Astrocyte of the spinal cord (primary cell): ENCODE results near the gene FLRT2.

Source experiments
- DNase-seq: peaks from one replicate; pipeline ENCODE4 v3.0.0; 2011; ENCODE audit warnings: low read depth, low spot score
- H3K4me3 ChIP-seq: 2 replicates; pipeline ENCODE4 v1.5.1; 2011; ENCODE audit warnings: low read depth, mild to moderate bottlenecking, low read length, moderate library complexity
- in situ Hi-C: cut with HindIII; loops from 2 replicates; pipeline ENCODE4 v1.10.0; 2017; ENCODE audit warnings: low sequenced_read_pairs
- TF ChIP-seq, protein P1 (sequence below): IDR thresholded peaks from 2 replicates; pipeline ENCODE4 v1.5.1; 2012; ENCODE audit warnings: low read depth, mild to moderate bottlenecking, low read length, inconsistent platforms

The FLRT2 gene

DNA sequence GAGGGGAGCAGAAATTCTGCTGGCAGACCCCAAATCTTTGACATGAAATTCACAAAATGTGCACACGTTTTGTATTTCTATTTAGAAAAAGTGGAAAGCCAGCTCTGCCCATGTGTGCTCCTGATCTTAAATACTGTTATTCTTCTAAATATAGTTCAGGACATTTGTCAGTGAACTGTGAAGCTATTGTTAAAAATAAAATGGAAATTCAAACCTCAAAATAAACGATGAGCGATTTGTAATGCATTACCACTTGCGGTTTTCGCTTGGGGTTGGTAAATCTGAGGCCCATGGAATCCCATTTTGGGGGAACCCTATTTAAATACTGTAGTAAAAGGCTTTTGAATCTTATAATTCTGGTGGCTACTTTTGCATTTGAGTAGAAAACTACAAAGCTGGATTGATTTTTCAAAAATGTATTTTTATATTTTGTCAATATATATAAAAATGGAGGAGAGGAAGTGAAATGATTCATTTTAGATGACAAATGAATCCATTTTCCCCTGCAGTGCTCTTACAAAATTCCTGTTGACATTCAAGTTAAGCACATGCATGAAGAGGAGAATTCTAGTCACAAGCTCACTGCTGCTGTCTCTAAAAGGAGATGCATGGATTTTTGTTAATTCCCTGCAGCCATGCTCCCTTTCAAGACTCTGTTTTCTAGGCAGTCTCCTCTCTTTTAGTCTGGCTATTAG lies 47.1 kb downstream of the FLRT2 start:
- in situ Hi-C loops = no loop called here
- TF ChIP-seq, protein P1, sequence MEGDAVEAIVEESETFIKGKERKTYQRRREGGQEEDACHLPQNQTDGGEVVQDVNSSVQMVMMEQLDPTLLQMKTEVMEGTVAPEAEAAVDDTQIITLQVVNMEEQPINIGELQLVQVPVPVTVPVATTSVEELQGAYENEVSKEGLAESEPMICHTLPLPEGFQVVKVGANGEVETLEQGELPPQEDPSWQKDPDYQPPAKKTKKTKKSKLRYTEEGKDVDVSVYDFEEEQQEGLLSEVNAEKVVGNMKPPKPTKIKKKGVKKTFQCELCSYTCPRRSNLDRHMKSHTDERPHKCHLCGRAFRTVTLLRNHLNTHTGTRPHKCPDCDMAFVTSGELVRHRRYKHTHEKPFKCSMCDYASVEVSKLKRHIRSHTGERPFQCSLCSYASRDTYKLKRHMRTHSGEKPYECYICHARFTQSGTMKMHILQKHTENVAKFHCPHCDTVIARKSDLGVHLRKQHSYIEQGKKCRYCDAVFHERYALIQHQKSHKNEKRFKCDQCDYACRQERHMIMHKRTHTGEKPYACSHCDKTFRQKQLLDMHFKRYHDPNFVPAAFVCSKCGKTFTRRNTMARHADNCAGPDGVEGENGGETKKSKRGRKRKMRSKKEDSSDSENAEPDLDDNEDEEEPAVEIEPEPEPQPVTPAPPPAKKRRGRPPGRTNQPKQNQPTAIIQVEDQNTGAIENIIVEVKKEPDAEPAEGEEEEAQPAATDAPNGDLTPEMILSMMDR = no peak
- peak; percentile 32 for DNase-seq
- no peak overlapping the region for H3K4me3 ChIP-seq

DNA sequence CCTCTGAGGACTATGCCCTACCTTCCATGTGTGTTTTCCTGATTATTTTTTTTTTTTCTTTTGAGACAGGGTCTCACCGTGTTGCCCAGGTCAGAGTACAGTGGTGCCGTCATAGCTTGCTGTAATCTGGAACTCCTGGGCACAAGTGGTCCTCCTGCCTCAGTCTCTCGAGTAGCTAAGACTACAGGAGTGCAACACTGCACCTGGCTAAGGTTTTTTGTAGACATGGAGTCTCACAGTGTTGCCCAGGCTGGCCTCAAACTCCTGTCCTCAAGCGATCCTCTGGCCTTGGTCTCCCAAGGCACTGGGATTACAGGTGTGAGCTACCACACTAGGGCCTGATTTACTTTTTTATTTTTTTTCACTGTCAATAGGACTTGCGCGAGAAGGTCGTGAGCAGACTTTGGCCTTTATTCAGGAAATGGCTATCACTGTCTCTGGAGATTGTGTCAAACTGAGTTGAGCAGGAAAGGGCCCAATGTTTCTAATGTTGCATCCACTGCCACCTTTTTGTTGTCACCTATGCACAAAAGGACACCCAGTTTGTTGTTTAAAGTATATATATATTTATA lies 47.7 kb downstream of the FLRT2 start:
- no peak overlapping the region for H3K4me3 ChIP-seq
- no peak for DNase-seq
- TF ChIP-seq, protein P1 = no peak
- in situ Hi-C loops = no loop called here

DNA sequence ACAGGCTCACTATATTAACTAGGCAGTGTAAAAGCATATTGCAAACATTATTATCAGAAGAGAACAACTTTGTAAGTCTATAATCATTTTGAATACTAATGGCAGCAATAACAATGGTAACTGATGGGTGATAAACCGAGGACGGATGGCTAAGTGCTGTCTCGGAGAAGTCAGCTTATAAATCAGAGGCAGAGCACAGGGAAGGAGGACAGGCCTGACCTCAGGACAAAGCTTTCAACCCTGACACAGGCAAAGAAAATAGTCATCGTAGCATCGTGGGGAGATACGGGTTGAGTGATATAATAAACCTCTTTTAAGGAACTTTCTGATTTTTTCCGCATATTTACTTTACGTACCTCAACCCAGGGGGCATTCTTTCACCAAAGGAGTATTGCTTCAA lies 48.4 kb downstream of the FLRT2 start:
- TF ChIP-seq, protein P1 = no peak
- no peak for DNase-seq
- H3K4me3 ChIP-seq = no peak overlapping the region
- in situ Hi-C loops = no loop called here

DNA sequence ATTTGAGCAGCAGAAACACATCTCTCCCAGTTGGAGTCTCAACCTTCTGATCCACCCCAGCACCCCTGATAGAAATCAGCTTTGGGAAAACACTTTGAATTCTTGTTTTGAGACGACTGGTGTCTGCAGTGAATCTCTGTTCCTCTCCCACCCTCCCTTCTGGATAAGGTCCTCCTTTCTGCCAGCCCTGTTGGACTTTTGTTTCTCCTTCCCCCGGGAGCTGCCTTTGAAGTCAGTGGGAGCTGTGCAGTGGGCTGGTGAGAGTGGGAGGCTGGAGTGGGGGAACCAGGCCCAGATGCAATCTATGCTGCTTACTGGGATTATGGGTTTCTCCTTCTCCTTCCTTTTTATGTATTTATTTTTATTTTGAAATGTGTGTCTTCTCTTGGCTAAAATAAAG lies 49.0 kb downstream of the FLRT2 start:
- TF ChIP-seq, protein P1 = no peak
- in situ Hi-C loops = no loop called here

DNA sequence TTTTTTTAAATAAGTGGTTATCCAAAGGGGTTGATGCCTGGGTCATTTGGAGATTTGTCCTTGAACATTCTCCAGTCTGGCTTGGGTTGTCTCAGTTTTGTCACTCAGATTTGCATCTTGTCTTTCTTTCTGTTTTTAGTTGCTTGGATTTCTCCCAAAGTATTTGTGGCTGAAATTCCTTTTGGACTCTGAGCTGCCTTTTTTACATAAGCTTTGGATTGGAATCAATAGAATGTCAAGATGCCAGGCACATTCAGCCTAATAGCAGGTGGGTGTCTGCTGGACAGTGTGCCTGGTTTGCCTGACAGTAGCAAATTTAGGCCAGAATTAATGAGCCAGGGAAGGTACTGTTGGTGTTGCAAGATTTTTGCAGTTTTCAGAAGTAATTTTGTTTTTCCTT lies 50.0 kb downstream of the FLRT2 start:
- no peak overlapping the region for H3K4me3 ChIP-seq
- no peak for DNase-seq
- TF ChIP-seq, protein P1 = no peak
- in situ Hi-C loops = no loop called here

More for the DNA sequence above, 49.0 kb downstream of the FLRT2 start:
- DNase-seq = no peak
- H3K4me3 ChIP-seq = no peak overlapping the region

DNA sequence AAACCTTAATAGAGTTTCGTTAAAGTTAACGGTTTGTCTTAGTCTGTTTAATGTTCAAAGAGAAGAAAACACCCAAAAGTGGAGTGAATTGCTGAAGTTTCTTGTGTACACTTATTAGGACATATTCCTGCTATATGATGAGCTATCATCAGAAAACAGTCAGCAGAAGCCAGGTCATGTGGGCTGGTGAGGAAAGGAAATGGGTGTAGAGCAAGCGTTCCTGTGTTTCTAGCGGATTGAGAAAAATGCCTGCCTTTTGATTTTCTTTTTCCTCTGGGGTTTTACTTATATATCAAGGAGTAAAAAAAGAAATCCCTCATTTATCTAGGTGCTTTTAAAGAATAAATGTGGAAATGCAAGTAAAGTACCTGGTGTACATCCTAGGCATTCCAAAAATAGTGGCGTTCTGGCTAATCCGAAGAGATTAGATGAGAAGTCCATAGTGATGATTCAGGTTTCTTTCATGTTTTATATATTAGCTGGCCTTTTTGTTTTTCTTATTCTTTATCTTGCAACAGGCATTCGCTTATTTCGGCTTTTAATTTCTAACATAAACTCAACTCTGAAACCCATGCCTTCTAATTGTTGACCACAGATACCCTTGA lies 50.7 kb downstream of the FLRT2 start:
- DNase-seq = no peak
- in situ Hi-C loops = no loop called here
- no peak overlapping the region for H3K4me3 ChIP-seq
- TF ChIP-seq, protein P1 = no peak
